ENCODE measurements around the gene SLC39A7.

- TF ChIP-seq CTCF (IDR thresholded peaks at IDR 0.05) (no peak), POLR2A (IDR thresholded peaks at IDR 0.05) (no peak)
These were observed 37.1 kb downstream of the SLC39A7 start for GRCh38 chr6:33237741-33238140.
